Measurements from ENCODE around the gene PTGER1.

Gene PTGER1

DNA sequence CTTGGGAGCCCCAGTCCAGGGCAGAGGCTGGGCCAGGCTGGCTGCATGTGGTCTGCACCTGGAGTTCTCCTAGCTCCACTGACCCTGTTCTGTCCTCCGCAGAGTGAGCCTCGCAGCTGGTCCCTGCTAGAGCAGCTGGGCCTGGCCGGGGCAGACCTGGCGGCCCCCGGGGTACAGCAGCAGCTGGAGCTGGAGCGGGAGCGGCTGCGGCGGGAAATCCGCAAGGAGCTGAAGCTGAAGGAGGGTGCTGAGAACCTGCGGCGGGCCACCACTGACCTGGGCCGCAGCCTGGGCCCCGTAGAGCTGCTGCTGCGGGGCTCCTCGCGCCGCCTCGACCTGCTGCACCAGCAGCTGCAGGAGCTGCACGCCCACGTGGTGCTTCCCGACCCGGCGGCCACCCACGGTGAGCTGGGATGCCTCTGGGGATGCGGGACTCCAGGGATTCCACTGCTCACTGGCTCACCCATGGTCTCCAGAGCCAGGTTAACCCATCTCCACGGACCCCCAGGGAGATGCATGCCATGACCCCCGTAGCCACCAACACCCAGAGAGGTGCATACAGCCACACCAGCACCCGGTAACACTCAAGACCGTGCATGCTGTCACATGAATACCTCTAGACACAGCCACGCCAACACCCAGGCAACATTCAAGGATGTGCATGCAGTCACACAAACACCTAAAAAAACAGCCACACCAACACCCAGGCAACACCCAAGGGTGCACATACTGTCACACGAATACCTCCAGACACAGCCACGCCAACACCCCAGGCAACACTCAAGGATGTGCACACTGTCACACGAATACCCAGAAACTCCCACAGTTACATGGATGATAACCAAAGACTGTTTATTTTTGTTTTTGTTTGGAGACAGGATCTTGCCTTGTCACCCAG, 33.9 kb downstream of the PTGER1 start:
- DNase-seq, result no peak

DNA sequence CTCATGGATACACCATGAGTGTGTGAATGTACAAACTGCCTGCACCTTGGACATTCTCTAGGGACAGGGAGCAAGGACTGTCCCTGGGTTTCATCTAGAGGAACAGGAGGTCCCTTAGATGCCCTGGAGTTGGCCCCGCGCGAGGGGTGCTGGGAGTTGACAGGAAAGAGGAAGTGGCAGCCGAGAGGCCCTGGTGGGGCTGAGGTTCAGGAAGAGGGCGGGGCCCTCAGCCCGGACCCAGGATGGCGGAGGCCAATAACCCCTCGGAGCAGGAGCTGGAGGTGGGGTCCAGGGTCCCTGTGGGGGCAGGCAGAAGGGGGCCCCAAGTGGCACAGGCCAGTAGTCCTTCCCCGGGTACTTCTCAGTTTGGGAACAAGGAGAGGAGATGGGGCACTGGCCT, 35.1 kb downstream of the PTGER1 start:
- DNase-seq, result no peak

DNA sequence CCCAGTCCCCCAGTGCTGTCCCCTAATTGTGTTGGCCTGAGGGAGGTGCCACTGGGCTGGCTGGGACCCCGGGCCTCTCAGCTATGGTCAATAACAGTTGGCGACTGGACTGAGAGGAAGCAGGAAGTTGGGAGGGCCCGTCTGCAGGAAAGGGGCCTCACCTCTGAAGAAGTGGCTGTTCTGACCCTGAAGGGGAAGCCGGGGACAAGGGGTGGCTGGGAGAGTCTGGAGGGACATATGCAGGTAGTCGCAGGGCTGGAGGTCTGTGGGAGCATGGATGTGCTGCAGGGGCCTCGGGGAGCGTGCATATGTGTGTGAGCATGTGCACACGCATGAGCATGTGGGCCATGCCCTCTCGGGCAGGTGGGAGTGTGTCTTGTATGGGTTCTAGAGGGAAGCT, 36.1 kb downstream of the PTGER1 start:
- DNase-seq, result no peak

DNA sequence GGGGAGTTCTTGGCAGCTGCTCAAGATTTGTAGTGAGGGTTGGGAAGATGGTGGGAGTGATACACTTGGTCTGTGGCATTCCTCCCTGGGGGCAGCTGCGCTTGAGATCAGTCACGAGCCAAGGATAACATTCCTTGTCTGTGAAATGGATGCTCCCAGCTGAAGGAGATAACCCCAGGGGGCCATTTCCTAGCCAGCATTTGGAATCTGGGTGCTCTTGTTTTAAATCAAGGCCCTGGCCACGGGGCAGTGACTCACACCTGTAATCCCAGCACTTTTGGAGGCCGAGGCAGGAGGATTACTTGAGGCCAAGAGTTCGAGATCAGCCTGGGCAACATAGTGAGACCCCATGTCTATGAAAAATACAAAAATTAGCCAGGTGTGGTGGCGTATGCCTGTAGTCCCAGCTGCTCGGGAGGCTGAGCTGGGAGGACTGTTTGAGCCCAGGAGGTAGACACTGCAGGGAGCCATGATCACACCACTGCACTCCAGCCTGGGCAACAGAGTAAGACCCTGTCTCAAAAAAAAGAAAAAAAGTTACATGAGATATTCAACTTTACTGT, 37.5 kb downstream of the PTGER1 start:
- no peak for DNase-seq

DNA sequence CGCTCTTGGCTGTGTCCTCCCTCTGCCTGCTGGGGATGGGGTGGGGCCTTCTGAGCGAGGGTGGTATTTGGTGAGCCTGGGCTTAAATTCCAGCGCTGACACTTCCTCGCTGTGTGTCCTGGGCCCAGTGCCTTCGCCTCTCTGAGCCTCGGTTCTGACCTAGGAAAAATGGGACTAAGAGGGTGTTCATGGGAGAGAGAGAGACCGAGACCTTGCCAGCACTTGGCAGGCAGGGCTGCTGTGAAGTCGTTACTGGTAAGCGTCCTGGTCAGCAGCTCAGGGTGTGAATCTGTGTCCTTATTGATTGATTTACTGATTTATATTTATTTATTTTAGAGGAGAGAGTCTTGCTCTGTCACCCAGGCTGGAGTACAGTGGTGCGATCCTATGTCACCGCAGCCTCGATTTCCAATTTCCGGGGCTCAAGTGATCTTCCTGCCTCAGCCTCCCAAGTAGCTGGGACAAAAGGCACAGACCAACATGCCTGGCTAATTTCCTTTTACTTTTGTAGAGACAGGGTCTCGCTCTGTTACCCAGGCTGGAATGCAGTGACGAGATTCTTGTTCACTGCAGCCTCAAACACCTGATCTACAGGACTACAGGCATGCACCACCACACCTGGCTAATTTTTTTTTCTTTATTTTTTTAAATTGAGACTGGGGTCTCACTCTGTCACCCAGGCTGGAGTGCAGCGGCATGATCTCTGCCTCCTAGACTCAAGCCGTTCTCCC, 39.7 kb downstream of the PTGER1 start:
- peak; percentile 24 for DNase-seq

DNA sequence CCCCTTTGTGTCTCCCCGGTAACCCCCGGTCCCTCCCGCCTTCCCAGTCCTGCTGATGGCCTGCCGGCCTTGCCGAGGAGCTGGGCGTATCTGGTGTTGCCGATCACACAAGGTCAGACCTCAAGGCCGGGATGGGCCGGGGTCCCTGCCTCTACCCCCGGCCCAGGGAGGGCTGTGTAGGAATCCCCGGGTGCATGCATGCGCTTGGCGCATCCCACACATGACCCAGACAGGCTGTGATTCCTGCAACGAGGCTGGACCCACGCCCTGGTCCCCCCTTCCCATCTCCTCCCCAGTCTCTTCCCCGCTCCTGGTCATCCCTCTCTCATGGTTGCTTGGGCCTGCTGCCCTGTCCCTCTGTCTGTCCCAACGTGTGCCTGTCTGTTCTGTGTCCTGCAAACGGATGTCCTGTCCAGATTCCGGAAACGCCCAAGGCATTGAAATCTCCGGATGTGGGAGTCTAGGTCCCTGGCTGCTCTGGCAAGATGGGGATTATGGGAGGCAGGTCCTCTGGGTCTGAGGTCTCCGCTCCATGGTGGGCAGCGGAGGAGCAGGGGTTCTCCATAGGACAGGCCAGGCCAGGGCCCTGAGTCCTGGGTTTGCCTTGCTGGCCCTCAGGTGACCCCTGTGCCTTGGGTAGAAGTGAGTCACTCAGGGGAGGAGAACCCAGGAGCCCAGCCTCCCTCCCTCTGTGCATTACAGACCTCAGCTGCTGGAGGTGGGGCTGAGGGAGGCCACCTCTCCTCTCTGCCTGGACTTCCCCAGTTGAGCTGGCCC, 40.4 kb downstream of the PTGER1 start:
- DNase-seq, result peak; percentile 48

DNA sequence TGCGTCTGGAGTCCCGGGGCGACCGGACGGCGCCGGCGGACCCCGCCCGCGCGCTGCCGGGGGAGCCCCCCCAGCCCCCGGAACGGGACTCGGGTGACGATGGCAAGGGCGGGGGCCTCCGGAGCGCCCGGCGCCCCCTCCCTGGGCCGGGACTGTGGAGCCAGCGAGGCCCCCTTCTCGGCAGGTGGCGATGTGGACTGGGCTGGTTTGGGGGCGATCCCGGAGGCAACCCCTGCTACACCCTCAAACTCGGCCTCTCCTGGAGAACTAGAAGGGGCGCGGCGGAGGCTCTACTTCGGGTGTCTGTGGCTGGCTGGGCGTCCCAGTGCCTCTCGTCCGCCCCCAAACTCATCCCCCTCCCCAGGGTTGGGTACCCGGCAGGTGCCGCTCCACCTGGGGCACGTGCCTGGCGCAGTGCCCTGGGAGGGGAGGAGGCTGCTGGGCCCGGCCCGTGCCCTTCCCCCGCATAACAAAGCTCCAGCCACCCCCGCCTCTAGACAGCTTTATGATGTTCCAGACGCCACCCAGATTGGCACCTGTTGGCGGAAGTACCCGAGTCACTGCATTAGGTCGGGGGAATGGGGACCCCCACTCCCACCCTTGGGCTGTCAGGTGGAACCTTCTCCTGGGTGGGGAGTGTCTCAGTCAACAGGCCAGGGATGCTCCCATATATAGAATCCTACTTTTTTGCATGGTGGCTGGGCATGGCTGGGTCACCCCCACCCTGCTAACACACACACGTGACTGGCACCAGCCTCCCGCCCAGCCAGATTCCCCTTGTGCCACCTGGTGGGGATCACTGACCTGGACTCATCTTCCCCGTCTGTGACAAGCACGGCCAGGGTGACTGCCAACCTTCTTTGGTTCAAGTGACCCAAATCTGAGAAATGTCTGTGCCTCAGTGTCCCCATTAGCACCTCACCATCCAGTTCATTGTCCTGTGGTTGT, 41.3 kb downstream of the PTGER1 start:
- DNase-seq, result peak; percentile 78

DNA sequence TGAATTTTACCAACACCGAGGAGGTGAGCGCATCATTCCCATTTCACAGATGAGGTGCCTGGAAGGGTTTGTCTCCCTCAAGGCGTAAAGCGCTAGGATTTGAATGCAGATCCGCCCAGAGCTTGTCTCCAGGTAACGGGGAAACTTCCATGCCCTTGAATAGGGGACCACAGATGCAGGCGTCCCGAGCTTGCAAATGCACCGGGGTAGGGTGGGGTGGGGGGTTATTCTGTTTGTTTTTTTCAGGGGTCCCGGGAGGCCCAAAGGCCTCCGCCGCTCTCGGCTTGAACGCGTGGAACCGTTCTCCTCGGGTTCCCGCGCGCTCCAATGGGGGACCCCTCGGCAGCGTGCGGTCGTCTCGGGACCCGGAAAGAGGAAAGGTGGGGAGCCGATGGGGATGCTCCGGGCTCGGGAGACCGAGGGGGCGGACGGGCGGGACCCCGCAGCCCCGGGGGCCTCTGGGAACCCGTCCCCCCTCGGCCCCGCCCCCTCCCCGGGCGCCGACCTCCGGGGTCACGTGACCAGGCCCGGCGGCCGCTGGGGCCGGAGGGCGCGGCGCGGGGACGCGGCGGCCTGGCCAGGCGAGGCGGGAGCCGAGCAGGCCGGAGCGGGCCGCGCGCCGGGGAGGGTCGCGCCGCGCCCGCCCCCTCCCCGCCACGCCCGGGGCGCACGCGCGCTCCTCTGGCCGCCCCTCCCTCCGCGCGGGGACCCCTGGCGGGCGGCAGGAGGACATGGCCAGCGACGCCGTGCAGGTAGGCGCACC, 42.2 kb downstream of the PTGER1 start, which contains the start of gene PKN1:
PKN1 (plus strand) TSS at position 516 of the 763 bp plus-strand sequence; CDS start at position 732, 216 bp downstream.
- DNase-seq, result peak; percentile 61

DNA sequence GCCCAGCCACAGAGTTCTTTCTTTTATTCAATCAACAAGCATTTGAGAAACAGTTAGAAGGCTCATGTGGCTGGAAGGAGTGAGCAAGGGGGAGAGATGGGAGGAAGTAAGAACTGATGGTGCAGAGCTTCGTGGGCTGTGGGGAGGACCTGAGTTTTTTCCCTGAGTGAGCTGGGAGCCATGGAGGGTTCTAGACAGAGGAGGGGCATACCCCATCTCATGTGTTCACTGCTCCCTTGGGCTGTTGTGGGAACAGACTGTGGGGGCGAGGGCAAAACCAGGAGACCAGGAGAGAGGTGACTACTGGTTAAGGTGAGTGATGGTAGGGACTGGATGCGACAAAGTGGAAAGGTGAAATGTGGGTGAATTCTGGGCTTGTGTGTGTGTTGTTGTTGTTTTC, 44.4 kb downstream of the PTGER1 start:
- no peak for DNase-seq

DNA sequence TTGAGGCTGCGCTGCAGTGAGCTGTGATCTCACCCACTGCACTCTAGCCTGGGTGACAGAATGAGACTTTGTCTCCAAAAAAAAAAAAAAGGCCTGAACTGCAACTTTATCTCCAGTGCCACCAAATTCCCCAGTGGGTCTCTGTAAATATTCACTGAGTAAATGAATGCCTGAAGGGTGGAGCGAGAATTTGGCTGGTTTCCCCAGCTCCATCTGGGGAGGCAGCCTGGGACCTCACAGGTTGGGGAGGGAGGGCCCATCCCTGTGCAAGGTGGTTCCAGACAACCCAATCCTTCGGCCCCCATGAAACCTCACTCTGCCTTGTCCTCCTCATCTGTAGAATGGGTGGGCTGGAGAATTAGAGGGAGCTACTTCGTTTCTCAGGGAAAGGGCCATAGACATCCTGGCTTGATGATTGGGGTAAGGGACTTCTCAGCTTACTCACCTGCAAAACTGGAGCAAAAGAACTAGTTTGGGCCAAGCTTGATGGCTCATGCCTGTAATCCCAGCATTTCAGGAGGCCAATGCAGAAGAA, 46.2 kb downstream of the PTGER1 start:
- DNase-seq, result no peak

DNA sequence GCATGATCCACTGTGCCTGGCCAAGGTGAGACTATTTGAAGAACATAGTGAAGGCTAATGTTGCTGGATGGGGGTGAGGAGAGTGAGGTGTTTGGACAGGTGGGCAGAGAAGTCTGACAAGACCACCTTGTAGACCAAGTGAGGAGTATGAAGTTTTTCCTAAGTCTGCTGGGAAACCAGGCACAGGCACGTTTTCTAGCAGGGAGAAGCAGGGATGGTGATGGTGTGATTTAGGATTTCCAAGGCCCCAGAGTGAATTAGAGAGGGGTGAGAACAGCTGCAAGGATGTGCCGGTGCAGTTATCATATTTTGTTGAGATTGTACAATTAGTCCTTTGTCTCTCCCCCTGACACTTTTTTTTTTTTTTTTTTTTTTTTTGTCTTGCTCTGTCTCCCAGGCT, 47.7 kb downstream of the PTGER1 start:
- no peak for DNase-seq

DNA sequence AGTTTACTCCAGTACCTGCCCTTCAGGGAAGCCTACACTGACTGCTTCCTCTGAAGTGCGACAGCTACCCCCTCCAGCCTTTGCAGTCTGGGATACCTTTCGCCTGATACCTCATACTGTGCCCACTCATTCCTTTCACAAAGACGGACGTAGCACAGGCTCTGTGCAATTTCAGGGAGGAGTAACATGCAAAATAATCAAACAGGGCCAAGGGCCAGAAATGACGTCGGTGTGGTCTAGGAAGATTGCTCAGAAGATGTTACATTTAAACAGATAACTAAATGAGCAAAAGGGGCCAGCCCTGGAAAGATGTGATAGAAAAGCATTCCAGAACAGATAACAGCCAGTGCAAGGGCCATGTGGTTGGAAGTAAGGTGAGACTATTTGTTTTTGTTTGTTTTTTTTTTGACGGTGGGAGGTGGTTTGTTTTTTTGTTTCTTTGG, 49.4 kb downstream of the PTGER1 start:
- no peak for DNase-seq
